Uterus (tissue), 2 donors: ENCODE data around the gene FBRSL1.

Source experiments
- POLR2A ChIP-seq, 2 donors: fragments of 450-650 bp; IDR thresholded peaks; one replicate each; pipeline ENCODE4 v1.6.1; 2016; ENCODE audit warnings: antibody characterized with exemption in 2 of 2, mild to moderate bottlenecking in 1 of 2, moderate library complexity in 1 of 2
- TF ChIP-seq, protein P1 (sequence below), 4 experiments: fragments of 200-600 bp in 2 of 4; fragments of 450-650 bp in 2 of 4; sonication (generic) in 2 of 4; IDR thresholded peaks; one replicate each; pipeline ENCODE4 v1.5.1; 2016 to 2019; ENCODE audit warnings: antibody characterized with exemption in 4 of 4, mild to moderate bottlenecking in 2 of 4, moderate library complexity in 1 of 4

DNA sequence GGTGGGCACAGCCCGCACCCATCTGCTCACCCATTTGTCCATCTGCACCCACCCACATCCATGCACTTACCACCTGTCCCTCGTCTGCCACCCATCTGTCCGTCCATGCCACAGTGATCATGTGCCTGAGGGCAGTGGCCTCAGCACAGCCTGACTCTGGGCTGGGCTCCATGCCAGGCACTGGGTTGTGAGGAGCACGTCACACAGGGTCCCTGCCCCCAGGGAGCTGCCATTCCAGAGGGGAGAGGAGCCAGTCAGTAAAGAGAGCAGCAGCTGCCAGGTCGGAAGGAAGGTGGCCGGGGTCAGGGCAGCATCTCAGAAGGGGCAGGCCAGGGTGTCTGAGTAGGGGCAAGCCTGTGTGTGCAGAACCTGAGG is 43.6 kb downstream of the FBRSL1 start:
- no peak for TF ChIP-seq POLR2A (IDR thresholded peaks at IDR 0.05)
- TF ChIP-seq, protein P1, sequence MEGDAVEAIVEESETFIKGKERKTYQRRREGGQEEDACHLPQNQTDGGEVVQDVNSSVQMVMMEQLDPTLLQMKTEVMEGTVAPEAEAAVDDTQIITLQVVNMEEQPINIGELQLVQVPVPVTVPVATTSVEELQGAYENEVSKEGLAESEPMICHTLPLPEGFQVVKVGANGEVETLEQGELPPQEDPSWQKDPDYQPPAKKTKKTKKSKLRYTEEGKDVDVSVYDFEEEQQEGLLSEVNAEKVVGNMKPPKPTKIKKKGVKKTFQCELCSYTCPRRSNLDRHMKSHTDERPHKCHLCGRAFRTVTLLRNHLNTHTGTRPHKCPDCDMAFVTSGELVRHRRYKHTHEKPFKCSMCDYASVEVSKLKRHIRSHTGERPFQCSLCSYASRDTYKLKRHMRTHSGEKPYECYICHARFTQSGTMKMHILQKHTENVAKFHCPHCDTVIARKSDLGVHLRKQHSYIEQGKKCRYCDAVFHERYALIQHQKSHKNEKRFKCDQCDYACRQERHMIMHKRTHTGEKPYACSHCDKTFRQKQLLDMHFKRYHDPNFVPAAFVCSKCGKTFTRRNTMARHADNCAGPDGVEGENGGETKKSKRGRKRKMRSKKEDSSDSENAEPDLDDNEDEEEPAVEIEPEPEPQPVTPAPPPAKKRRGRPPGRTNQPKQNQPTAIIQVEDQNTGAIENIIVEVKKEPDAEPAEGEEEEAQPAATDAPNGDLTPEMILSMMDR (IDR thresholded peaks at IDR 0.05) = no peak
